HepG2 (cell line): ENCODE data around the gene CDC42EP4. TPM values are rescaled to one million over a fixed set of nuclear protein-coding genes. Genes with fewer than 3 reads are reported as not detected.

Experiments
- ATAC-seq: fragments of 200-7000 bp; cut with Tn5 transposase; 3 replicates; pipeline ENCODE4 v1.9.1; 2020; ENCODE audit warnings: mild to moderate bottlenecking, moderate library complexity
- BruUV-seq: library from RNA; stranded (reverse); fragments of 400-500 nt; replicated peaks from 2 replicates; lab custom pipeline; 2021; lab: Mats Ljungman, UMichigan
- CTCF ChIA-PET: fragments of 300-600 bp; formaldehyde crosslinking; extraction: SDS; loops from one replicate; lab custom pipeline; 2021; ENCODE audit warnings: low total read pairs, inconsistent platforms, low intra/inter-chr PET ratio; lab: Yijun Ruan, JAX
- POLR2A ChIA-PET: fragments of 350-600 bp; sonication (Branson Sonifier 250); formaldehyde crosslinking; loops from one replicate; lab custom pipeline; 2020; ENCODE audit warnings: antibody characterized with exemption, inconsistent platforms; lab: Yijun Ruan, JAX
- DNase-seq: peaks from one replicate; pipeline ENCODE4 v3.0.0-alpha.2; 2015; ENCODE audit warnings: low spot score
- FAIRE-seq: peaks from 3 replicates; lab custom pipeline; 2011; peaks lifted over from hg19 to GRCh38; lab: Jason Lieb, UNC
- H2AFZ ChIP-seq: one replicate; pipeline ENCODE4 v1.6.1; 2011; ENCODE audit warnings: low read length, inconsistent platforms
- H3K27ac ChIP-seq: fragments of 300-600 bp; 3 replicates; pipeline ENCODE4 v1.8.0; 2011; ENCODE audit warnings: mixed run types, mild to moderate bottlenecking, mixed read lengths, low read length, inconsistent platforms; ENCODE audit not compliant: insufficient read depth; ENCODE audit errors: extremely low read length
- H3K27me3 ChIP-seq, 2 experiments: fragments of 200-600 bp in 1 of 2; 2 replicates in 1 of 2; 3 replicates in 1 of 2; pipeline versions ENCODE4 v1.6.0 to v1.8.0; 2011; ENCODE audit warnings: low read length in 2 of 2, mild to moderate bottlenecking in 2 of 2, moderate library complexity in 2 of 2, inconsistent platforms in 1 of 2; ENCODE audit not compliant: insufficient read depth in 2 of 2, control insufficient read depth in 1 of 2
- H3K36me3 ChIP-seq, 2 experiments: fragments of 200-600 bp in 1 of 2; replicated peaks in 1 of 2; 2 replicates in 1 of 2; 3 replicates in 1 of 2; pipeline versions ENCODE4 v1.5.1 to v1.8.0; 2011; ENCODE audit warnings: low read length in 2 of 2, inconsistent platforms in 1 of 2; ENCODE audit not compliant: insufficient read depth in 2 of 2, control insufficient read depth in 1 of 2
- H3K4me1 ChIP-seq: 2 replicates; pipeline ENCODE4 v1.5.1; 2012; ENCODE audit warnings: low read length, inconsistent platforms; ENCODE audit not compliant: insufficient read depth
- H3K4me2 ChIP-seq: 2 replicates; pipeline ENCODE4 v1.6.0; 2011; ENCODE audit warnings: low read depth, low read length, inconsistent platforms
- H3K4me3 ChIP-seq, 3 experiments: fragments of 200-600 bp in 1 of 3; sonication (generic), shearing (Covaris generic) in 1 of 3; replicated peaks in 1 of 3; 2 replicates each; pipeline ENCODE4 v1.5.1; 2011 to 2016; ENCODE audit warnings: low read length in 3 of 3, inconsistent platforms in 2 of 3, low read depth in 2 of 3, mild to moderate bottlenecking in 2 of 3, control low read depth in 1 of 3, mixed read lengths in 1 of 3; ENCODE audit not compliant: insufficient read depth in 1 of 3
- H3K79me2 ChIP-seq: one replicate; pipeline ENCODE4 v1.6.1; 2011; ENCODE audit warnings: low read length, inconsistent platforms; ENCODE audit not compliant: insufficient read depth
- H3K9ac ChIP-seq: 2 replicates; pipeline ENCODE4 v1.6.0; 2011; ENCODE audit warnings: mild to moderate bottlenecking, low read depth, low read length, inconsistent platforms; ENCODE audit not compliant: insufficient read depth
- H3K9me3 ChIP-seq: 2 replicates; pipeline ENCODE4 v1.5.1; 2012; ENCODE audit warnings: mild to moderate bottlenecking, low read length
- H4K20me1 ChIP-seq: 2 replicates; pipeline ENCODE4 v1.6.0; 2011; ENCODE audit warnings: inconsistent platforms, mild to moderate bottlenecking, low read length, moderate library complexity; ENCODE audit not compliant: insufficient read depth
- FLYWCH1 ChIP-seq: sonication (generic); formaldehyde crosslinking; IDR thresholded peaks from 2 replicates; pipeline ENCODE4 v1.8.1; 2023; ENCODE audit warnings: mild to moderate bottlenecking, missing genetic modification reagents
- FOXK2 ChIP-seq: fragments of 450-650 bp; IDR thresholded peaks from 2 replicates; pipeline ENCODE4 v1.6.1; 2016
- ZNF407 ChIP-seq: sonication (generic); formaldehyde crosslinking; IDR thresholded peaks from one replicate; pipeline ENCODE4 v1.5.1; 2020; ENCODE audit warnings: mild to moderate bottlenecking, missing genetic modification reagents; ENCODE audit errors: not compliant biosample characterization
- WGBS: methylation state at CpG from one replicate; pipeline ENCODE4 v1.1.6; 2017; ENCODE audit warnings: low lambda C conversion rate; 5-methylcytosine and 5-hydroxymethylcytosine counted together
- in situ Hi-C: cut with HindIII; loops from 2 replicates; pipeline ENCODE4 v1.10.0; 2017; ENCODE audit warnings: low pct_unique_long_range_greater_than_20kb; ENCODE audit not compliant: extremely low pct_ligation_motif_present
- intact Hi-C: fragments of 100-400 bp; cut with micrococcal nuclease; formaldehyde crosslinking; loops from one replicate; pipeline ENCODE4 v1.10.0; 2022; ENCODE audit not compliant: unreplicated experiment
- polyA plus RNA-seq, 8 experiments: library from polyadenylated mRNA; depleted of rRNA in 3 of 8; stranded (reverse) in 7 of 8; unstranded in 1 of 8; fragments of >200 nt; fragmentation: Illumina TruSeq in 4 of 8; extraction: Trizol in 4 of 8; gene quantifications; 2 replicates each; pipeline versions ENCODE4 v1.2.1 to v1.2.3, GENCODE V29; 2011 to 2016; ENCODE audit warnings: low read depth in 4 of 8, missing spikeins in 1 of 8, mixed read lengths in 1 of 8; ENCODE audit not compliant: insufficient read depth in 1 of 8
- total RNA-seq, 5 experiments: library from RNA; depleted of rRNA; stranded (reverse); fragments of >200 nt; fragmentation: Illumina TruSeq; extraction: Trizol; gene quantifications; 2 replicates each; pipeline ENCODE4 v1.2.3, GENCODE V29; 2016; ENCODE audit warnings: low read depth in 1 of 5

Gene CDC42EP4
- total and polyA plus RNA-seq, 2 of the 13 experiments (the other 11 are each of a cell fraction or from before 2014, with no cell fraction given): 19.0 to 54.0 TPM

- H3K79me2 ChIP-seq: no peaks in the 10 kb centered on the region
- H3K36me3 ChIP-seq: no peaks in the 10 kb centered on the region
- H2AFZ ChIP-seq: no peak overlapping the region
- TF ChIP-seq FLYWCH1 (CRISPR knock-in tag): no peak
- no peak for TF ChIP-seq FOXK2
- no peak for TF ChIP-seq ZNF407
- POLR2A ChIA-PET: no interaction called here
- BruUV-seq: no TSS peak
- no peak for FAIRE-seq
- H3K4me1 ChIP-seq: peaks cover 29% of the 10 kb centered on the region
- no peak overlapping the region for H3K4me2 ChIP-seq
- in situ Hi-C loops (no loop called here), intact Hi-C loops (no loop called here)
- no peaks in the 10 kb centered on the region for H4K20me1 ChIP-seq
- H3K27me3 ChIP-seq: peaks cover 31 to 80% of the 10 kb centered on the region in 2 experiments
- no peak overlapping the region for H3K9ac ChIP-seq
- no peaks in the 10 kb centered on the region for H3K9me3 ChIP-seq
- ATAC-seq: no peak
- no peak for DNase-seq
- H3K4me3 ChIP-seq: no peak overlapping the region
- H3K27ac ChIP-seq: no peak overlapping the region
- CTCF ChIA-PET: no interaction called here
- WGBS: 22% methylated on average over 9 of the region's 9 CpGs
These were observed 45.5 kb upstream of the CDC42EP4 start for GRCh38 chr17:73357318-73357717.
